ENCODE measurements around the gene CLIC5. TPM values are rescaled to one million over a fixed set of nuclear protein-coding genes. Genes with fewer than 3 reads are reported as not detected.

The CLIC5 gene
- total and polyA plus RNA-seq, 3 donors from 2014 or later, result 2.7 to 17.1 (median 4.8) TPM

- no peaks in the 10 kb centered on the region for H3K4me1 ChIP-seq
- intact Hi-C loops (cut with DNase I; ENCODE audit: low total_unique reads), result no loop called here
- DNase-seq, result no peak
- H3K27me3 ChIP-seq, result no peaks in the 10 kb centered on the region
- no peaks in the 10 kb centered on the region for H3K36me3 ChIP-seq (ENCODE audit: low read depth, missing control alignments)
- no peak overlapping the region for H3K27ac ChIP-seq
- no peak overlapping the region for H3K4me3 ChIP-seq
- TF ChIP-seq POLR2A (IDR thresholded peaks at IDR 0.05), result no peak
- no peak for TF ChIP-seq CTCF (IDR thresholded peaks at IDR 0.05)
- H3K9me3 ChIP-seq, result no peaks in the 10 kb centered on the region
- 83 to 94% methylated on average over 5 of the region's 5 CpGs for WGBS, 2 donors
Observed at GRCh38 chr6:45997875-45998506, 17.7 kb downstream of the CLIC5 start.

GRCh38 chr6:45991189-45991588 lies 24.5 kb downstream of the CLIC5 start:
- 45 to 48% methylated on average over 1 of the region's 1 CpG for WGBS, 2 donors
- Histone ChIP-seq H3K36me3 (ENCODE audit: low read depth, missing control alignments) (no peaks in the 10 kb centered on the region), H3K4me3 (no peak overlapping the region), H3K9me3 (no peaks in the 10 kb centered on the region), H3K4me1 (no peaks in the 10 kb centered on the region), H3K27ac (no peak overlapping the region), H3K27me3 (no peaks in the 10 kb centered on the region)
- intact Hi-C loops (cut with DNase I; ENCODE audit: low total_unique reads), result no loop called here
- no peak for TF ChIP-seq CTCF (IDR thresholded peaks at IDR 0.05)
- no peak for TF ChIP-seq POLR2A (IDR thresholded peaks at IDR 0.05)
- DNase-seq, result peak; percentile 24

- 58 to 59% methylated on average over 1 of the region's 1 CpG for WGBS, 2 donors
Observed at GRCh38 chr6:45990162-45990561, 25.5 kb downstream of the CLIC5 start.

GRCh38 chr6:45988635-45989034 lies 27.0 kb downstream of the CLIC5 start:
- intact Hi-C loops (cut with DNase I; ENCODE audit: low total_unique reads), result no loop called here
- no peak for DNase-seq
- 59 to 90% methylated on average over 2 of the region's 2 CpGs for WGBS, 2 donors
- Histone ChIP-seq H3K9me3 (no peaks in the 10 kb centered on the region), H3K36me3 (ENCODE audit: low read depth, missing control alignments) (no peaks in the 10 kb centered on the region), H3K4me1 (no peaks in the 10 kb centered on the region), H3K27ac (no peak overlapping the region), H3K4me3 (no peak overlapping the region), H3K27me3 (no peaks in the 10 kb centered on the region)
- no peak for TF ChIP-seq POLR2A (IDR thresholded peaks at IDR 0.05)
- no peak for TF ChIP-seq CTCF (IDR thresholded peaks at IDR 0.05)

More at GRCh38 chr6:45990162-45990561, 25.5 kb downstream of the CLIC5 start:
- intact Hi-C loops (cut with DNase I; ENCODE audit: low total_unique reads), result no loop called here
- no peak for DNase-seq
- no peaks in the 10 kb centered on the region for H3K4me1 ChIP-seq
- H3K27me3 ChIP-seq, result no peaks in the 10 kb centered on the region
- H3K27ac ChIP-seq, result no peak overlapping the region
- H3K36me3 ChIP-seq (ENCODE audit: low read depth, missing control alignments), result no peaks in the 10 kb centered on the region
- TF ChIP-seq POLR2A (IDR thresholded peaks at IDR 0.05), result no peak
- TF ChIP-seq CTCF (IDR thresholded peaks at IDR 0.05), result no peak
- H3K4me3 ChIP-seq, result no peak overlapping the region
- no peaks in the 10 kb centered on the region for H3K9me3 ChIP-seq

GRCh38 chr6:45987856-45988255 lies 27.8 kb downstream of the CLIC5 start:
- no peak for DNase-seq
- Histone ChIP-seq H3K9me3 (no peaks in the 10 kb centered on the region), H3K27ac (no peak overlapping the region), H3K36me3 (ENCODE audit: low read depth, missing control alignments) (no peaks in the 10 kb centered on the region), H3K27me3 (no peaks in the 10 kb centered on the region), H3K4me3 (no peak overlapping the region), H3K4me1 (no peaks in the 10 kb centered on the region)
- intact Hi-C loops (cut with DNase I; ENCODE audit: low total_unique reads), result no loop called here
- 94 to 100% methylated on average over 1 of the region's 1 CpG for WGBS, 2 donors
- TF ChIP-seq CTCF (IDR thresholded peaks at IDR 0.05) (no peak), POLR2A (IDR thresholded peaks at IDR 0.05) (no peak)

Measured in testis (tissue), 3 donors.